Nephron progenitor cell (in vitro differentiated cells): ENCODE data around the gene C1orf50.
"Not testable (repeated sequence)": the region's sequence is repeated elsewhere in the genome, so short reads cannot be mapped to it uniquely, and the experiment has no call there.

Source experiments
- DNase-seq: peaks from one replicate; pipeline ENCODE4 v3.0.0; 2021
- H3K27ac Mint-ChIP-seq: 2 replicates; pipeline ENCODE4 v1.8.0; 2021; ENCODE audit warnings: mild to moderate bottlenecking, moderate library complexity, mixed read lengths
- H3K27me3 Mint-ChIP-seq: 2 replicates; pipeline ENCODE4 v1.8.0; 2021; ENCODE audit warnings: mild to moderate bottlenecking, low read depth, mixed read lengths; ENCODE audit not compliant: poor library complexity
- H3K36me3 Mint-ChIP-seq: 2 replicates; pipeline ENCODE4 v1.8.0; 2021; ENCODE audit warnings: low read depth, mixed read lengths
- H3K4me1 Mint-ChIP-seq: 2 replicates; pipeline ENCODE4 v1.8.0; 2021; ENCODE audit warnings: mixed read lengths
- H3K4me3 Mint-ChIP-seq: 2 replicates; pipeline ENCODE4 v1.8.0; 2021; ENCODE audit warnings: mild to moderate bottlenecking, moderate library complexity, mixed read lengths
- H3K9me3 Mint-ChIP-seq: 2 replicates; pipeline ENCODE4 v1.8.0; 2021; ENCODE audit warnings: mild to moderate bottlenecking, moderate library complexity, mixed read lengths
- TF ChIP-seq, protein P1 (sequence below): fragments of 200-600 bp; sonication (generic); IDR thresholded peaks from 2 replicates; pipeline ENCODE4 v1.5.0; 2021; ENCODE audit warnings: antibody characterized with exemption

Gene C1orf50

DNA sequence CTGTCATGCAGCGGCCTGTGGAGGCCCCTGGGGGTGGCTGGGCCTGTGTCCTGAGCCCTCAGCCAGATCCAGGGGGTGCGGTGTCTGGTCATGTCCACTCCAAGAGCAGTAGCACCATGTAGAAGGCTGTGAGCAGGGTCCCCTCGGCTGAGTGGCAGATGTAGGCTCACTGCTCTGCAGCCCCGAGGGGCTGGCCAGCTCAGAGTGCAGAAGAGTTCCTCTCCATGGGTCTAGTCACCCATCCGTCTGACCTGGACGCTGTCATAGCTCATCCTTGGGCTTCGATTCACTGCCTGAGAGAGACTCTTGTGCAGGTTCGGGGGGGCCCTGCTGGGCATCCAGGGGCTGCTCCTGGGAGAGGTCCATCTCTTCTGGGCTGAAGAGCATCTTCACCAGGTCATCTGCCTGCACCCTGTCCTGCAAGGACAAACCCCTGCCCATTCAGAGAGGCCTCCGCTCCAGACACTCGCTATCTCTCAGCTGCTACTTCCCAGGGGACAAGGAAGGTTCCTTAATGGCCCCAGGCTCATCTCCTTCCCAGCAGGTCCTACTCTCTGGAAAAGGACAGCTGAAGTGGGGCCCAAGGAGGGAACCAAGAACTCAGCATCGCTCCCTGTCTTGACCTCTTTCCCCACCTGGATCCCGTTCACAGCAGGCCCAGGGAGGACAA, 20.5 kb upstream of the C1orf50 start:
- Mint-ChIP-seq H3K4me3 (no peak overlapping the region), H3K36me3 (peaks cover 37% of the 10 kb centered on the region), H3K4me1 (peaks cover 18% of the 10 kb centered on the region), H3K9me3 (peaks cover 12% of the 10 kb centered on the region), H3K27ac (peak overlapping the region; percentile 39), H3K27me3 (no peaks in the 10 kb centered on the region)
- no peak for DNase-seq
- TF ChIP-seq, protein P1, sequence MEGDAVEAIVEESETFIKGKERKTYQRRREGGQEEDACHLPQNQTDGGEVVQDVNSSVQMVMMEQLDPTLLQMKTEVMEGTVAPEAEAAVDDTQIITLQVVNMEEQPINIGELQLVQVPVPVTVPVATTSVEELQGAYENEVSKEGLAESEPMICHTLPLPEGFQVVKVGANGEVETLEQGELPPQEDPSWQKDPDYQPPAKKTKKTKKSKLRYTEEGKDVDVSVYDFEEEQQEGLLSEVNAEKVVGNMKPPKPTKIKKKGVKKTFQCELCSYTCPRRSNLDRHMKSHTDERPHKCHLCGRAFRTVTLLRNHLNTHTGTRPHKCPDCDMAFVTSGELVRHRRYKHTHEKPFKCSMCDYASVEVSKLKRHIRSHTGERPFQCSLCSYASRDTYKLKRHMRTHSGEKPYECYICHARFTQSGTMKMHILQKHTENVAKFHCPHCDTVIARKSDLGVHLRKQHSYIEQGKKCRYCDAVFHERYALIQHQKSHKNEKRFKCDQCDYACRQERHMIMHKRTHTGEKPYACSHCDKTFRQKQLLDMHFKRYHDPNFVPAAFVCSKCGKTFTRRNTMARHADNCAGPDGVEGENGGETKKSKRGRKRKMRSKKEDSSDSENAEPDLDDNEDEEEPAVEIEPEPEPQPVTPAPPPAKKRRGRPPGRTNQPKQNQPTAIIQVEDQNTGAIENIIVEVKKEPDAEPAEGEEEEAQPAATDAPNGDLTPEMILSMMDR = no peak

DNA sequence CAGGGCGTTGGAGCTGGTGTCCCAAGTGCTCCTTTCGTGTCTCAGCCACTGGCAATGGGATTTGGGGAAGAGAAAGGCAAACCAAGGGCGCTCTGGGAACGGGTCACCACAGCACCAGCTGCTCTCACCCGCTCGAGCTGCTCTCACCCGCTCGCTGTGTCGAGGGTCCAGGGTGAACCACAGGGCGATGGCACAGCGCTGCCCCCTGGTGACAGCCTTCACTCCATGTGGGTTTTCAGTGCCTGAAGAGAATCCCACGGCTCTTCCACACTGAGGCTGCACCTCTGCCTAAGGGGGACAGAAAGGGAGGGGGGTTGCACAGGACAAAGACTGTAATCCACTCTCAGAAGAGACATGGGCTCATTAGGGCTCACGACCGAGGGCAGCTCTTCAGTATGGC, 19.9 kb upstream of the C1orf50 start:
- Mint-ChIP-seq H3K4me3 (no peak overlapping the region), H3K36me3 (peaks cover 43% of the 10 kb centered on the region), H3K4me1 (peaks cover 12% of the 10 kb centered on the region), H3K27ac (peak overlapping the region; percentile 39), H3K9me3 (peaks cover 17% of the 10 kb centered on the region), H3K27me3 (no peaks in the 10 kb centered on the region)
- TF ChIP-seq, protein P1 = peak; percentile 62
- DNase-seq = peak; percentile 71

DNA sequence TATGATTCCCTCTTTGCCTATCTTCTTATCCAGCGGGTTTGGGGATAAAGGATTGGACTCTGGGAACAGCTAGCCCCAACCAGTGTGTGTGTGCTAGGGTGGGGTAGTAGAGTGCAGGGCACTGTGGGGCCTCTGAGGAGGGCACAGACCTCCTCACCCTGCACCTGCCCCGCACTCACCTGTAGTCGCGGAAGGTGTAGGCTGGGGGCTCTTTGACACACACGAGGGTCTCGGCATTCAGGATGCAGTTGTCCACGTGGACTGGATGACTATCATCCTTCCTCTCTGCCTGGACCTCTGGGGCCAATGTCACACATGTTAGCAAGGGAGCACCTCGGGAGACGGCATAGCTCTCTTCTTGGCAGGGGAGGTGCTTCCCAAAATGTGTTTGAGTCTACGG, 19.0 kb upstream of the C1orf50 start:
- Mint-ChIP-seq H3K9me3 (peaks cover 24% of the 10 kb centered on the region), H3K27ac (peak overlapping the region; percentile 40), H3K4me3 (no peak overlapping the region), H3K4me1 (peaks cover 3% of the 10 kb centered on the region), H3K36me3 (peaks cover 52% of the 10 kb centered on the region), H3K27me3 (no peaks in the 10 kb centered on the region)
- no peak for DNase-seq
- TF ChIP-seq, protein P1 = no peak

DNA sequence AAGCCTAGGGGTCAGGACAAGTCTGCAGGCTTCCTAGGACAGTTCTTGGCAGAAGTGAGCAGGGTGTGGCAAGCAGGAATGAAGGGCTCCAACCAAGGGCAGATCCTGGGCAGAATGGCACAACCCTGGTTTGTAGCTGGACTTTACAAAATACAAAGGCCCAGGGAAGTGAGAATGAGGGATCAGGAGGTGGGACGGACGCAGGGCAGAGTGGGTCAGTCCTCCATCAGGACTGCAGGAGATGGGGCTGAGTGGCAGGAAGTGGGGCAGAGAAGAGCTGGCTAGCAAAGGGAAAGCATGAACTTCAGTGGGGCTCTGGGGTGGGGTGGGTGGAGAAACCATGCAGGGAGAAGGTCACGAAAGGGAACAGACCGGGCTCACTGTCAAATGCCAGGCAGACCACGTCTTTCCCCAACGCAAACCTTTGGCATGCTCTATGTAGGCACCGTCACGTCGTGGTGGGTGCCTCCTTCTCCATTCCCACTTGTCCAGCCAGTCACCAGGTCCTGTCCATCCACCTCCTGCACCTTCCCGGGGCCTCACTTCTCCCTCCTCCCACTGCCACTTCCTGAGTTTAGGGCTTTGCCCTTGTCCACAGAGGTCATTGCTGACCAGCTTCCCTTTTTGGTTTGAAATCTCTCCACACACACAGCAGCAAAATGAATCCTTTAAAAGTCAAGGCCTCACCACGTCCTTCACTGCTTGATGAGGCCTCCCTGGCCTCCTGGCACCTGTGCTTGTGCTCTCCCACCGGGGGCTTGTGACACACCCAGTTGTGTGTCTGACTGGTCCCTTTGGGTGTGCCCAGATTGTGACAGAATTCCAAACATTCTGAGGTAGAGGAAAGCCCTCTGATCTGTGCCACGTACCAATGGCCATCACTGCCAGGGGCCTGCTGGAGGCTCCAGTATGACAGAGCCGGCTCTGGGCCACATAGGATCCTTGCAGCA, 18.3 kb upstream of the C1orf50 start:
- no peak for DNase-seq
- Mint-ChIP-seq H3K27me3 (no peaks in the 10 kb centered on the region), H3K4me3 (no peak overlapping the region), H3K4me1 (no peaks in the 10 kb centered on the region), H3K27ac (peak overlapping the region; percentile 76), H3K9me3 (peaks cover 24% of the 10 kb centered on the region), H3K36me3 (peaks cover 59% of the 10 kb centered on the region)
- TF ChIP-seq, protein P1 = no peak

DNA sequence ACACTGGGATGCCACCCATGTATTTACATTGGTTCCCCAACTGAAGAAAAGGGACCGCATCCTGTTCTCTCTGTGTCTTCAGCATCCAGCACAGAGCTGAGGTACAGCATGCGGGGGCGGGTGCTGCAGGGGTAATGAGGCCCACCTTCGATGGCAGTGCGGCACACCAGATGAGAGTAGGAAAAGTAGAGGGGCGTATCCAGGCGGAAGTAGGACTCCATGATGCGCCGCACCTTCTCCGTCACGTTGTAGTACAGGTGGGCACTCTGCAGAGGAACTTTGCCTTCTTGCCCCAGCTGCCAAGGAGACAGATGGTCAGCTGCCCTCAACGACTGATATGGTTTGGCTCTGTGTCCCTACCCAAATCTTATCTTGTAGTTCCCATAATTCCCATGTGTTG, 17.0 kb upstream of the C1orf50 start:
- Mint-ChIP-seq H3K36me3 (peaks cover 70% of the 10 kb centered on the region), H3K4me3 (no peak overlapping the region), H3K9me3 (peaks cover 24% of the 10 kb centered on the region), H3K27me3 (no peaks in the 10 kb centered on the region), H3K27ac (peak overlapping the region; percentile 50), H3K4me1 (no peaks in the 10 kb centered on the region)
- DNase-seq = no peak
- TF ChIP-seq, protein P1 = no peak

DNA sequence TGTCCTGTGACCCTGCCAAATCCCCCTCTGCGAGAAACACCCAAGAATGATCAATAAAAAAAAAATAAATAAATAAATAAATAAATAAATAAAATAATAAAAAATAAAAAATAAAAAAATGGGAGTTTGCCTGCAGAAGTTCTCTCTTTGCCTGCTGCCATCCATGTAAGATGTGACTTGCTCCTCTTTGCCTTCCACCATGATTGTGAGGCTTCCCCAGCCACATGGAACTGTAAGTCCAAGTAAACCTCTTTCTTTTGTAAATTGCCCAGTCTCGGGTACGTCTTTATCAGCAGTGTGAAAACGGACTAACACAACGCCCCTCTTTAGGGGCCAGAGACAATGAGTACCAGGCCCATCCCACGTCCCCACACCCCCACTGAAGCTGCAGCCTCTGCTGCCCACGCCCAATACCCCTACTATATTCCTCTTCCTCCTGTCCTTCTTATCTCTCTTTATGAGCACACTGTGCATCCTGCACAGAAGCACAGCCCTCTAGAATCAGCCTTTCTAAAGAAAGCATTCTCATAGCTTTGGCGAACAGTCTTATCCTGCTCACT, 15.5 kb upstream of the C1orf50 start:
- not testable (repeated sequence) for H3K27me3 Mint-ChIP-seq, H3K4me1 Mint-ChIP-seq, DNase-seq, H3K4me3 Mint-ChIP-seq
- H3K9me3 Mint-ChIP-seq = peaks cover 24% of the 10 kb centered on the region
- peaks cover 75% of the 10 kb centered on the region for H3K36me3 Mint-ChIP-seq
- peak overlapping the region; percentile 80 for H3K27ac Mint-ChIP-seq
